Measurements from ENCODE around the gene CDR2L.

DNA sequence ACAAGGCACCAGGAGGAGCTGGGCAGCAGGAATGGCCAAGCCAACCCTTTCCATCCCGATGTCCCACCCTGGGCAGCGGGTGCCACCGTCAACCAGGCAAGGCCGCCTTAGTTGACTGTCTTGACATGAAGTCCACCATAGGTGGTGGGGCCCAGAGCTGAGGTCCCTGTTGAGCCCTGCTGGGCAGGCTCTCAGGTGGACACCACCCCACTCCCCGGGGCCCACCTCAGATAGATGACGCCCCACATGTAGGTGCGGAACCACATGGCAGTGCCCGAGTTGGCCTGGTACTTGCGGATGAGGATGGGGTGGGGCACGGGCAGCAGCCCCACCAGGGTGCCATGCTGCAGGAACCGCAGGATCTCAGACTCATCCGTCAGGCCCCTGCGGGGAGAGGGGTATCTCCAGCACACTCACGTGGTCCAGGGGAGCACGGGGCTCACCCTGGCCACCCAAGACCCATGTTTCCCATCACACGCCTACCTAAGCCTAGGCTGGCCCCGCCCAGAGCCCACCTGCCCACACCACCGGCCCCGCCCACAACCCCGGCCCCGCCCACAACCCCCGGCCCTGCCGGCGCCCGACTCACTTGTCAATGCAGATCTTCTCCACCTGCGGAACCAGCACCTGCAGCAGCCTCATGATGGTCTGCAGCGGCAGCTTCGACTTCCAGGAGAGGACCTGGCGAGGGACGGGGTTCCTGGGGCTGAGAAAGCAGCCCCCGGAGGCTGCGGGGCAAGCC is 35.6 kb upstream of the CDR2L start:
- no peak for TF ChIP-seq CTCF (IDR thresholded peaks at IDR 0.05)
- TF ChIP-seq POLR2AphosphoS5 (IDR thresholded peaks at IDR 0.05): no peak
- no peak for TF ChIP-seq POLR2A (IDR thresholded peaks at IDR 0.05)
